ENCODE results near the gene RAPH1.

DNA sequence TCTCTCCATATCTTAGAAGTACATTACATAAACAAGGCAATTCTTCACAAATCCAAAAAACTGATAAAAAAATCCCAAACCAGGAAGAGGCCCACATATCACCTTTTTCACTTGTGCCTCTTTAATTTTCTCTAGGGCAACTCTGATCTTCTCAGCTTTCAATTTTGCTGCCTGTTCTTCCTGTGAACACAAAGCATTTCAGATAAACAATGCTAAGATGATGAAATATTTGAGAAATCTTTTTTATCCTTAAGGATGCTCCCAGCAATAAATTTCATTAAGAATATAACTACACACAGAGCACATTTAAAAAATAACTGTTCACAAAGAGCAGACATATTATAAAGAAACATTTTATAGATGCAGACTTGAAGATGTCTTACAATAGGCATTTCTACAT lies 73.4 kb downstream of the RAPH1 start:
- TF ChIP-seq, protein P1, sequence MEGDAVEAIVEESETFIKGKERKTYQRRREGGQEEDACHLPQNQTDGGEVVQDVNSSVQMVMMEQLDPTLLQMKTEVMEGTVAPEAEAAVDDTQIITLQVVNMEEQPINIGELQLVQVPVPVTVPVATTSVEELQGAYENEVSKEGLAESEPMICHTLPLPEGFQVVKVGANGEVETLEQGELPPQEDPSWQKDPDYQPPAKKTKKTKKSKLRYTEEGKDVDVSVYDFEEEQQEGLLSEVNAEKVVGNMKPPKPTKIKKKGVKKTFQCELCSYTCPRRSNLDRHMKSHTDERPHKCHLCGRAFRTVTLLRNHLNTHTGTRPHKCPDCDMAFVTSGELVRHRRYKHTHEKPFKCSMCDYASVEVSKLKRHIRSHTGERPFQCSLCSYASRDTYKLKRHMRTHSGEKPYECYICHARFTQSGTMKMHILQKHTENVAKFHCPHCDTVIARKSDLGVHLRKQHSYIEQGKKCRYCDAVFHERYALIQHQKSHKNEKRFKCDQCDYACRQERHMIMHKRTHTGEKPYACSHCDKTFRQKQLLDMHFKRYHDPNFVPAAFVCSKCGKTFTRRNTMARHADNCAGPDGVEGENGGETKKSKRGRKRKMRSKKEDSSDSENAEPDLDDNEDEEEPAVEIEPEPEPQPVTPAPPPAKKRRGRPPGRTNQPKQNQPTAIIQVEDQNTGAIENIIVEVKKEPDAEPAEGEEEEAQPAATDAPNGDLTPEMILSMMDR (conservative IDR thresholded peaks at IDR 0.05; ENCODE audit: low read depth, low read length), result no peak
- TF ChIP-seq EZH2phosphoT487 (IDR thresholded peaks at IDR 0.05; ENCODE audit: borderline replicate concordance, low read length), result no peak
- TF ChIP-seq EZH2 (IDR thresholded peaks at IDR 0.05; ENCODE audit: low read length, unreplicated experiment), result no peak
